Panc1 (cell line): ENCODE results near the gene FTSJ3.

ENCODE experiments used
- CTCF ChIP-seq: fragments of 450-650 bp; IDR thresholded peaks from 2 replicates; pipeline ENCODE4 v1.5.1; 2017; ENCODE audit warnings: mild to moderate bottlenecking
- POLR2AphosphoS5 ChIP-seq: IDR thresholded peaks from 2 replicates; pipeline ENCODE4 v1.6.1; 2012; ENCODE audit warnings: mild to moderate bottlenecking, low read depth, low read length, moderate library complexity
- TF ChIP-seq, protein P1 (sequence below), 2 experiments: IDR thresholded peaks; 2 replicates each; pipeline ENCODE4 v1.6.1; 2011 to 2012; ENCODE audit warnings: low read depth in 2 of 2, control low read depth in 1 of 2, low read length in 1 of 2, mild to moderate bottlenecking in 1 of 2, moderate library complexity in 1 of 2; ENCODE audit not compliant: insufficient read depth in 1 of 2

- TF ChIP-seq CTCF (no peak), POLR2AphosphoS5 (no peak)
- TF ChIP-seq, protein P1, sequence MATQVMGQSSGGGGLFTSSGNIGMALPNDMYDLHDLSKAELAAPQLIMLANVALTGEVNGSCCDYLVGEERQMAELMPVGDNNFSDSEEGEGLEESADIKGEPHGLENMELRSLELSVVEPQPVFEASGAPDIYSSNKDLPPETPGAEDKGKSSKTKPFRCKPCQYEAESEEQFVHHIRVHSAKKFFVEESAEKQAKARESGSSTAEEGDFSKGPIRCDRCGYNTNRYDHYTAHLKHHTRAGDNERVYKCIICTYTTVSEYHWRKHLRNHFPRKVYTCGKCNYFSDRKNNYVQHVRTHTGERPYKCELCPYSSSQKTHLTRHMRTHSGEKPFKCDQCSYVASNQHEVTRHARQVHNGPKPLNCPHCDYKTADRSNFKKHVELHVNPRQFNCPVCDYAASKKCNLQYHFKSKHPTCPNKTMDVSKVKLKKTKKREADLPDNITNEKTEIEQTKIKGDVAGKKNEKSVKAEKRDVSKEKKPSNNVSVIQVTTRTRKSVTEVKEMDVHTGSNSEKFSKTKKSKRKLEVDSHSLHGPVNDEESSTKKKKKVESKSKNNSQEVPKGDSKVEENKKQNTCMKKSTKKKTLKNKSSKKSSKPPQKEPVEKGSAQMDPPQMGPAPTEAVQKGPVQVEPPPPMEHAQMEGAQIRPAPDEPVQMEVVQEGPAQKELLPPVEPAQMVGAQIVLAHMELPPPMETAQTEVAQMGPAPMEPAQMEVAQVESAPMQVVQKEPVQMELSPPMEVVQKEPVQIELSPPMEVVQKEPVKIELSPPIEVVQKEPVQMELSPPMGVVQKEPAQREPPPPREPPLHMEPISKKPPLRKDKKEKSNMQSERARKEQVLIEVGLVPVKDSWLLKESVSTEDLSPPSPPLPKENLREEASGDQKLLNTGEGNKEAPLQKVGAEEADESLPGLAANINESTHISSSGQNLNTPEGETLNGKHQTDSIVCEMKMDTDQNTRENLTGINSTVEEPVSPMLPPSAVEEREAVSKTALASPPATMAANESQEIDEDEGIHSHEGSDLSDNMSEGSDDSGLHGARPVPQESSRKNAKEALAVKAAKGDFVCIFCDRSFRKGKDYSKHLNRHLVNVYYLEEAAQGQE (IDR thresholded peaks at IDR 0.05; ENCODE audit: insufficient read depth in 1 of 2, low read depth in 2 of 2, low read length in 1 of 2), result no peak
These were observed 53.1 kb downstream of the FTSJ3 start, which contains the start of gene DDX42 for GRCh38 chr17:63774141-63774968.
